Neural cell (in vitro differentiated cells): ENCODE measurements around the gene MARCHF4. TPM values are rescaled to one million over a fixed set of nuclear protein-coding genes. Genes with fewer than 3 reads are reported as not detected.

Experiments
- H2AFZ ChIP-seq: fragments of 200-600, 300-800 bp; sonication (generic), shearing (Covaris generic); 2 replicates; pipeline ENCODE4 v1.6.0; 2014; ENCODE audit warnings: low read depth, mild to moderate bottlenecking, antibody characterized with exemption, low read length, moderate library complexity
- H3F3A ChIP-seq: fragments of 200-600 bp; shearing (Covaris generic); 2 replicates; pipeline ENCODE4 v1.6.1; 2016; ENCODE audit warnings: mild to moderate bottlenecking, moderate library complexity, mixed read lengths, antibody characterized with exemption, low read length; ENCODE audit not compliant: insufficient read depth, poor library complexity, severe bottlenecking
- H3K27ac ChIP-seq: fragments of 200-600, 300-800 bp; sonication (generic), shearing (Covaris generic); 2 replicates; pipeline ENCODE4 v1.5.1; 2014; ENCODE audit warnings: mild to moderate bottlenecking, low read length, moderate library complexity
- H3K27me3 ChIP-seq: fragments of 300-800, 200-600 bp; sonication (generic), shearing (Covaris generic); 2 replicates; pipeline ENCODE4 v1.6.0; 2014; ENCODE audit warnings: mild to moderate bottlenecking, low read depth, low read length, moderate library complexity; ENCODE audit not compliant: insufficient read depth
- H3K36me3 ChIP-seq: fragments of 300-800, 200-600 bp; sonication (generic), shearing (Covaris generic); 2 replicates; pipeline ENCODE4 v1.5.1; 2014; ENCODE audit warnings: mild to moderate bottlenecking, antibody characterized with exemption, low read length, moderate library complexity; ENCODE audit not compliant: insufficient read depth
- H3K4me2 ChIP-seq: fragments of 300-800, 200-600 bp; sonication (generic), shearing (Covaris generic); 2 replicates; pipeline ENCODE4 v1.6.0; 2014; ENCODE audit warnings: mild to moderate bottlenecking, low read length
- H3K4me3 ChIP-seq: fragments of 300-800, 200-600 bp; sonication (generic), shearing (Covaris generic); 2 replicates; pipeline ENCODE4 v1.5.1; 2014; ENCODE audit warnings: mild to moderate bottlenecking, low read length, moderate library complexity
- H3K79me2 ChIP-seq: fragments of 200-600 bp; shearing (Covaris generic); replicated peaks from 2 replicates; pipeline ENCODE4 v1.6.0; 2014; ENCODE audit warnings: mild to moderate bottlenecking, low read length, moderate library complexity; ENCODE audit not compliant: insufficient read depth
- H3K9ac ChIP-seq: fragments of 300-800, 200-600 bp; sonication (generic), shearing (Covaris generic); 2 replicates; pipeline ENCODE4 v1.6.1; 2016; ENCODE audit warnings: mild to moderate bottlenecking, low read length, mixed read lengths
- H3K9me2 ChIP-seq: fragments of 200-600 bp; shearing (Covaris generic); 2 replicates; pipeline ENCODE4 v1.6.1; 2016; ENCODE audit warnings: mild to moderate bottlenecking, low read length, mixed read lengths; ENCODE audit not compliant: insufficient read depth
- H3K9me3 ChIP-seq: fragments of 200-600, 300-800 bp; sonication (generic), shearing (Covaris generic); 2 replicates; pipeline ENCODE4 v1.6.1; 2016; ENCODE audit warnings: mild to moderate bottlenecking, mixed run types, low read length, moderate library complexity, mixed read lengths
- H4K20me1 ChIP-seq: fragments of 200-600 bp; shearing (Covaris generic); 2 replicates; pipeline ENCODE4 v1.6.1; 2016; ENCODE audit warnings: mild to moderate bottlenecking, mixed run types; ENCODE audit not compliant: insufficient read depth
- CTCF ChIP-seq: fragments of 450-650 bp; IDR thresholded peaks from 2 replicates; pipeline ENCODE4 v1.5.1; 2014; ENCODE audit warnings: antibody characterized with exemption, mild to moderate bottlenecking, moderate library complexity; ENCODE audit not compliant: poor library complexity, severe bottlenecking
- EP300 ChIP-seq: fragments of 450-650 bp; conservative IDR thresholded peaks from 2 replicates; pipeline ENCODE4 v1.6.1; 2014; ENCODE audit warnings: antibody characterized with exemption, mild to moderate bottlenecking, moderate library complexity; ENCODE audit not compliant: poor library complexity, severe bottlenecking
- EZH2 ChIP-seq: fragments of 200-600, 300-800 bp; shearing (Covaris generic), sonication (generic); IDR thresholded peaks from 2 replicates; pipeline ENCODE4 v1.6.1; 2014; ENCODE audit warnings: antibody characterized with exemption, low read length, borderline replicate concordance, mild to moderate bottlenecking; ENCODE audit not compliant: insufficient read depth, poor library complexity, severe bottlenecking
- MXI1 ChIP-seq: fragments of 450-650 bp; conservative IDR thresholded peaks from 2 replicates; pipeline ENCODE4 v1.6.1; 2014; ENCODE audit warnings: antibody characterized with exemption, mild to moderate bottlenecking; ENCODE audit not compliant: poor library complexity, severe bottlenecking
- POLR2AphosphoS5 ChIP-seq: IDR thresholded peaks from 2 replicates; pipeline ENCODE4 v1.6.1; 2012
- RAD21 ChIP-seq: fragments of 450-650 bp; conservative IDR thresholded peaks from 2 replicates; pipeline ENCODE4 v1.6.1; 2014; ENCODE audit warnings: antibody characterized with exemption, mild to moderate bottlenecking, moderate library complexity
- REST ChIP-seq: IDR thresholded peaks from 2 replicates; pipeline ENCODE4 v1.6.1; 2012; ENCODE audit warnings: borderline replicate concordance
- SMC3 ChIP-seq: fragments of 450-650 bp; conservative IDR thresholded peaks from 2 replicates; pipeline ENCODE4 v1.6.1; 2014; ENCODE audit warnings: antibody characterized with exemption, mild to moderate bottlenecking, moderate library complexity; ENCODE audit not compliant: poor library complexity
- TAF1 ChIP-seq: IDR thresholded peaks from 2 replicates; pipeline ENCODE4 v1.6.1; 2012; ENCODE audit warnings: low read depth
- polyA plus RNA-seq: library from polyadenylated mRNA; depleted of rRNA; stranded (reverse); fragments of >200 nt; gene quantifications from 2 replicates; pipeline ENCODE4 v1.2.3, GENCODE V29; 2014

MARCHF4 gene
- polyA plus RNA-seq, 1 donor from 2014 or later, result 10.1 TPM

GRCh38 chr2:216328347-216328746 is 43.9 kb downstream of the MARCHF4 start:
- no peaks in the 10 kb centered on the region for H3F3A ChIP-seq

GRCh38 chr2:216327447-216327935 is 44.8 kb downstream of the MARCHF4 start:
- Histone ChIP-seq H4K20me1 (no peaks in the 10 kb centered on the region), H3F3A (no peaks in the 10 kb centered on the region), H3K9ac (no peak overlapping the region), H3K27me3 (no peaks in the 10 kb centered on the region), H3K27ac (no peak overlapping the region), H3K9me3 (no peaks in the 10 kb centered on the region), H3K79me2 (no peaks in the 10 kb centered on the region), H3K36me3 (no peaks in the 10 kb centered on the region), H3K4me3 (no peak overlapping the region), H3K4me2 (no peak overlapping the region), H3K9me2 (no peaks in the 10 kb centered on the region), H2AFZ (no peak overlapping the region)
- TF ChIP-seq SMC3 (no peak), MXI1 (no peak), RAD21 (no peak), TAF1 (no peak), EZH2 (no peak), REST (no peak), EP300 (no peak)

More at GRCh38 chr2:216328347-216328746, 43.9 kb downstream of the MARCHF4 start:
- H4K20me1 ChIP-seq, result no peaks in the 10 kb centered on the region
- no peak overlapping the region for H3K9ac ChIP-seq
- no peaks in the 10 kb centered on the region for H3K9me3 ChIP-seq
- H3K9me2 ChIP-seq, result no peaks in the 10 kb centered on the region
- H3K4me3 ChIP-seq, result no peak overlapping the region
- no peak overlapping the region for H2AFZ ChIP-seq
- no peaks in the 10 kb centered on the region for H3K79me2 ChIP-seq
- H3K36me3 ChIP-seq, result no peaks in the 10 kb centered on the region
- H3K27ac ChIP-seq, result no peak overlapping the region
- H3K4me2 ChIP-seq, result no peak overlapping the region
- H3K27me3 ChIP-seq, result no peaks in the 10 kb centered on the region
- TF ChIP-seq CTCF (no peak), MXI1 (no peak), RAD21 (no peak), REST (no peak), SMC3 (no peak), EP300 (no peak), POLR2AphosphoS5 (no peak), TAF1 (no peak), EZH2 (no peak)
